A673 (cell line): ENCODE data around the gene TMEM54. TPM values are rescaled to one million over a fixed set of nuclear protein-coding genes. Genes with fewer than 3 reads are reported as not detected.

Experiments
- BruUV-seq: library from RNA; stranded (reverse); fragments of 400-500 nt; replicated peaks from 2 replicates; lab custom pipeline; 2021; lab: Mats Ljungman, UMichigan
- CTCF ChIA-PET: fragments of 300-600 bp; sonication (Branson Sonifier 250); formaldehyde crosslinking; loops from one replicate; lab custom pipeline; 2022; ENCODE audit warnings: antibody characterized with exemption; lab: Charles Lee
- POLR2A ChIA-PET: fragments of 300-600 bp; sonication (Branson Sonifier 250); formaldehyde crosslinking; loops from one replicate; lab custom pipeline; 2022; ENCODE audit warnings: antibody characterized with exemption; ENCODE audit not compliant: low non-redundant PET; lab: Charles Lee
- DNase-seq: peaks from one replicate; pipeline ENCODE4 v3.0.0-alpha.2; 2015; ENCODE audit warnings: low spot score
- H3K27ac ChIP-seq: fragments of 200-600 bp; sonication (generic); 2 replicates; pipeline ENCODE4 v1.5.1; 2016; ENCODE audit warnings: mixed run types, low read depth, mild to moderate bottlenecking, mixed read lengths, antibody characterized with exemption, low read length; ENCODE audit not compliant: poor library complexity, severe bottlenecking
- H3K27me3 ChIP-seq: fragments of 200-600 bp; sonication (generic); replicated peaks from 2 replicates; pipeline ENCODE4 v1.6.1; 2017; ENCODE audit warnings: mixed run types, low read depth, mild to moderate bottlenecking, mixed read lengths, antibody characterized with exemption, low read length; ENCODE audit not compliant: insufficient read depth, poor library complexity
- H3K36me3 ChIP-seq: fragments of 200-600 bp; sonication (generic); 2 replicates; pipeline ENCODE4 v1.6.1; 2016; ENCODE audit warnings: mixed run types, mild to moderate bottlenecking, mixed read lengths, antibody characterized with exemption, low read length; ENCODE audit not compliant: insufficient read depth, poor library complexity, severe bottlenecking
- H3K4me1 ChIP-seq: fragments of 200-600 bp; sonication (generic); 2 replicates; pipeline ENCODE4 v1.6.1; 2017; ENCODE audit warnings: mixed run types, mild to moderate bottlenecking, mixed read lengths, antibody characterized with exemption, low read length; ENCODE audit not compliant: insufficient read depth, poor library complexity, severe bottlenecking
- H3K4me3 ChIP-seq: fragments of 200-600 bp; sonication (generic); 2 replicates; pipeline ENCODE4 v1.5.1; 2016; ENCODE audit warnings: low read depth, mixed run types, mild to moderate bottlenecking, mixed read lengths, low read length; ENCODE audit not compliant: poor library complexity, severe bottlenecking
- H3K9me3 ChIP-seq: fragments of 200-600 bp; sonication (generic); 2 replicates; pipeline ENCODE4 v1.6.1; 2016; ENCODE audit warnings: mixed run types, low read depth, mild to moderate bottlenecking, mixed read lengths, antibody characterized with exemption, low read length; ENCODE audit not compliant: poor library complexity, severe bottlenecking
- EZH2 ChIP-seq: fragments of 200-600 bp; sonication (generic); IDR thresholded peaks from 2 replicates; pipeline ENCODE4 v1.6.1; 2017; ENCODE audit warnings: borderline replicate concordance, low read depth, mild to moderate bottlenecking, mixed read lengths, antibody characterized with exemption, low read length; ENCODE audit not compliant: poor library complexity, severe bottlenecking
- intact Hi-C: fragments of 100-400 bp; cut with micrococcal nuclease; formaldehyde crosslinking; loops from one replicate; pipeline ENCODE4 v1.10.0; 2022; ENCODE audit not compliant: unreplicated experiment
- total RNA-seq: library from RNA; stranded (reverse); gene quantifications from 2 replicates; pipeline ENCODE4 v1.2.3, GENCODE V29; 2021
- TF ChIP-seq, protein P1 (sequence below): fragments of 300-800, 200-600 bp; sonication (generic); conservative IDR thresholded peaks from 2 replicates; pipeline ENCODE4 v1.5.1; 2017; ENCODE audit warnings: low read depth, mild to moderate bottlenecking, antibody characterized with exemption, low read length, moderate library complexity, mixed read lengths

The TMEM54 gene
- total RNA-seq, 1 experiment from 2014 or later = 3.2 TPM

DNA sequence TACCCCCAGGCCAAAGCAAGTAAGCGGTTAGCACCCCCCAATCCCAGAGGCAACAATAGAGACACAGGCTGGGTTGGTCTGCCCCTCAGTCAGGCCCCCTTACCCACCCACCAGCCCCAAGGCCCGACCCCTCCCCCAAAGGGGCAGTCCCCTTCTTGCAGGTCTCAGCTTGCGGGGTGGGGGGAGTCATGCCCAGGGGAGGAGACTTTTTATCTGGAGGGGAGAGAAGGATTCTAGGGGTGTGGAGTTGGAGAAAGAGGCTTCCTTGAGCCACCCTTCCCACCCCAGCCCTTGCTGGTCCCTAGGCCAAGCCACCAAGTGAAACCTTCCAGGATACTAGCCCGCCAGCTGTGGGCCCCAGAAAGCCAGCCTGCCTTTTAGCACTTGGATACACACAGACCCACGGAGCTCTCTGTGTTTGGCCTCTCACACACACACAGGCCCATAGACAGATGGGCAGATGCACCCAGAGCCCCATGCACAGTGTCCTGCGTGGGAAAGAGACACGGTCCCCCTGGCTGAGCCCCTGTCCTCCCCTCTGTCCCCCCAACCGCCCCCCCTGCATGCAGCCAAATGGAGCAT is 7.1 kb downstream of the TMEM54 start:
- Histone ChIP-seq H3K36me3 (no peaks in the 10 kb centered on the region), H3K4me1 (peaks cover 14% of the 10 kb centered on the region), H3K4me3 (peak overlapping the region; percentile 55), H3K27me3 (no peaks in the 10 kb centered on the region), H3K27ac (no peak overlapping the region), H3K9me3 (no peaks in the 10 kb centered on the region)
- ChIA-PET CTCF (interaction anchor here (0.6 to 2.2 kb wide), 3 partner anchors 18 to 355 kb away, joined by 3 to 13 read pairs (median 4); partner anchors contain the start of gene ZBTB8A), POLR2A (interaction anchor here (0.6 kb wide), 1 partner anchor 168 kb away, joined by 4 read pairs; no protein-coding TSS in a partner anchor)
- no TSS peak for BruUV-seq
- TF ChIP-seq EZH2 = no peak
- TF ChIP-seq, protein P1, sequence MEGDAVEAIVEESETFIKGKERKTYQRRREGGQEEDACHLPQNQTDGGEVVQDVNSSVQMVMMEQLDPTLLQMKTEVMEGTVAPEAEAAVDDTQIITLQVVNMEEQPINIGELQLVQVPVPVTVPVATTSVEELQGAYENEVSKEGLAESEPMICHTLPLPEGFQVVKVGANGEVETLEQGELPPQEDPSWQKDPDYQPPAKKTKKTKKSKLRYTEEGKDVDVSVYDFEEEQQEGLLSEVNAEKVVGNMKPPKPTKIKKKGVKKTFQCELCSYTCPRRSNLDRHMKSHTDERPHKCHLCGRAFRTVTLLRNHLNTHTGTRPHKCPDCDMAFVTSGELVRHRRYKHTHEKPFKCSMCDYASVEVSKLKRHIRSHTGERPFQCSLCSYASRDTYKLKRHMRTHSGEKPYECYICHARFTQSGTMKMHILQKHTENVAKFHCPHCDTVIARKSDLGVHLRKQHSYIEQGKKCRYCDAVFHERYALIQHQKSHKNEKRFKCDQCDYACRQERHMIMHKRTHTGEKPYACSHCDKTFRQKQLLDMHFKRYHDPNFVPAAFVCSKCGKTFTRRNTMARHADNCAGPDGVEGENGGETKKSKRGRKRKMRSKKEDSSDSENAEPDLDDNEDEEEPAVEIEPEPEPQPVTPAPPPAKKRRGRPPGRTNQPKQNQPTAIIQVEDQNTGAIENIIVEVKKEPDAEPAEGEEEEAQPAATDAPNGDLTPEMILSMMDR = no peak
- no peak for DNase-seq
- intact Hi-C loops = no loop called here

DNA sequence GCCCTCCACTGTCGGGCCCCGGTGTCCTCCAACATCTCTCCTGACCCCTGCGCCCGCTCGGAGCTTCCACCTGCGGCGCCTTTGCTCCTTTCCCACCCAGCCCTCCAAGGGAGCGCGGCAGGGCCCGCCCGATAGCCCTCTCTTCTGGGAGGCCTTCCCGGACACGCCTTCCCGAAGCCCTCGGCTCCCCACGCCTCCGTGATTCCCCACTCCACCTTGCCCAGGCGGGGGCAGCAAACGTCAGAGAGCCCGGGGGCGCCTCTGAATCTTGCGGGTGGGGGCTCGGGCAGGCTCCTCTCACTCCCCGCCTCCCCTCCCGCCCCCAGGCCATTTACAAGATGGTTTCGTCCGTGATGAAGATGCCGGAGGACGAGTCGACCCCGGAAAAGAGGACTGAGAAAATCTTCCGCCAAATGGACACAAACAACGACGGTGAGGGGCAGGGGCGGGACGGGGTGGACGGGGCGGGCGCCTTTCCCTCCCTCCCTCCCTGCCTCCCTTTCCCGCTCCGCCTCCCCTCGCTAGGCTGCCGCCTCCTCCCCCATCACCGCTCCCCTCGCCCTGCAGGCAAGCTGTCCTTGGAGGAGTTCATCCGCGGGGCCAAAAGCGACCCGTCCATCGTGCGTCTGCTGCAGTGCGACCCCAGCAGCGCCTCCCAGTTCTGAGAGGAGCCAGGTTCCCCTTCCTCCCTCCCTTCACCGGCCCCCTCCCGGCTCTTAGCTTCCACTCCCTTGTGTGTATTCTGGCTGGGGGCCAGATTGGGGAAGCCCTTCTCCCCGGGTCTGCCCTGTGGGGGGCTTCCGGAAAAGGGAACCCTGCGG is 7.8 kb downstream of the TMEM54 start:
- no peak overlapping the region for H3K27ac ChIP-seq
- TF ChIP-seq, protein P1 = peak; percentile 37; the same call in 1 of the 2 replicates
- no peak for TF ChIP-seq EZH2
- CTCF ChIA-PET = interaction anchor here (0.5 to 2.2 kb wide), 6 partner anchors 15 to 679 kb away, joined by 3 to 13 read pairs (median 6); no protein-coding TSS in a partner anchor
- no TSS peak for BruUV-seq
- peaks cover 14% of the 10 kb centered on the region for H3K4me1 ChIP-seq
- H3K4me3 ChIP-seq = peak overlapping the region; percentile 55
- POLR2A ChIA-PET = interaction anchor here (0.6 kb wide), 1 partner anchor 169 kb away, joined by 4 read pairs; no protein-coding TSS in a partner anchor
- DNase-seq = peak; percentile 67
- no peaks in the 10 kb centered on the region for H3K9me3 ChIP-seq
- intact Hi-C loops = no loop called here
- H3K36me3 ChIP-seq = no peaks in the 10 kb centered on the region
- no peaks in the 10 kb centered on the region for H3K27me3 ChIP-seq

DNA sequence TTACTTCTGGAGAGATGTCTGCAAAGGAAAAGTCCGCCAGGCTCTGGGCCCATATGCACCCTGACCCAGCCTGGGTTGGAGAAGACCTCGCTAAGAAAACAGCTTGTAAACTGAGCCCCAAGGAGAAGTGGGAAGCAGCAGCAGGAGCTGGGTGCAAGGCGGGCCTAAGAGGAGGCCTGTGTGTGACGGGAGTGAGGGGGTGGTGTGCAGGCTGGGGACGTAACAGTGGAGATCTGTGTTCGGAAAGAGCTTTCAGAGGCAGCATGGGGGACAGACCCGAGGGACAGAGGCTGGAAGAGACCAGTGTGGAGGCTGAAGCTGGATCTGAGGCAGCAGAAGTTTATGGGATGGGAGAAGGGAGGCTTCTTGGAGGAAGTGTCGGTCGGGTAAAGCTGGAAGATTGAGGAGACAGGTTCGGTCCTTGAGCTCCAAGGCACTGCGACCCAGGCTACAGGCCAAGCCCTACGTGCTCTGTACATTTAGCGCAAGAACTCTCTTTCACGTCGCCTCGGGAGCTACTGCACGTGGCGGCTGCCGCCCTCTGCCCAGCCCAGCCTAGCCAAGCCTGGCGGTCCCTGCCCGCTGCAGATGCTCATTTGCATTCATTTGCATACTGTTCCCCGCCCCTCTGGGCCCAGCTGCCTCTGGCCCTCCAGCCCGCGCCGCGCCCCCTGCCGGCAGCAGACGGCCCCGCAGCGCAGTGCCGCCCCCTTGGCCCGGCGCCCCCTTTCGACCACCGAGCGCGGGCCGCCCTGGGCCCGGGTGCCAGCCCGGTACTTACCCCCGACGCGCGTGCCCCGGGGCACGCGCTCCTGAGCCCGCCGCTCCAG is 8.6 kb downstream of the TMEM54 start:
- no peaks in the 10 kb centered on the region for H3K36me3 ChIP-seq
- peaks cover 14% of the 10 kb centered on the region for H3K4me1 ChIP-seq
- intact Hi-C loops = no loop called here
- H3K27me3 ChIP-seq = peaks cover 2% of the 10 kb centered on the region
- no peak overlapping the region for H3K27ac ChIP-seq
- CTCF ChIA-PET = interaction anchor here (0.5 to 2.2 kb wide), 8 partner anchors 12 to 741 kb away, joined by 3 to 13 read pairs (median 6); no protein-coding TSS in a partner anchor
- BruUV-seq = no TSS peak
- peak; percentile 81 for DNase-seq
- POLR2A ChIA-PET = no interaction called here
- no peaks in the 10 kb centered on the region for H3K9me3 ChIP-seq
- peak overlapping the region; percentile 55 for H3K4me3 ChIP-seq
- TF ChIP-seq, protein P1 = peak; percentile 64
- no peak for TF ChIP-seq EZH2
